IMR-90 (cell line): Measurements from ENCODE around the gene SERBP1. TPM values are rescaled to one million over a fixed set of nuclear protein-coding genes. Genes with fewer than 3 reads are reported as not detected.

Experiments used
- ATAC-seq: fragments of 200-7000 bp; cut with Tn5 transposase; 2 replicates; pipeline ENCODE4 v1.9.1; 2020; ENCODE audit warnings: low read depth, mild to moderate bottlenecking, moderate library complexity
- BruUV-seq: library from RNA; stranded (reverse); fragments of 400-500 nt; replicated peaks from 2 replicates; lab custom pipeline; 2021; lab: Mats Ljungman, UMichigan
- CTCF ChIA-PET: fragments of 300-600 bp; formaldehyde crosslinking; extraction: SDS; loops from one replicate; lab custom pipeline; 2021; ENCODE audit warnings: antibody characterized with exemption; lab: Yijun Ruan, JAX
- POLR2A ChIA-PET: fragments of 300-600 bp; sonication (Branson Sonifier 250); formaldehyde crosslinking; loops from one replicate; lab custom pipeline; 2022; ENCODE audit warnings: antibody characterized with exemption; ENCODE audit not compliant: unreplicated experiment; lab: Charles Lee
- DNase-seq: peaks from one replicate; pipeline ENCODE4 v3.0.0; 2013
- H2AFZ ChIP-seq: replicated peaks from 2 replicates; pipeline ENCODE3; 2013; ENCODE audit warnings: low read length, mild to moderate bottlenecking; ENCODE audit not compliant: poor library complexity
- H2AK5ac ChIP-seq: 2 replicates; pipeline ENCODE4 v1.6.1; 2013; ENCODE audit warnings: low read depth, low read length, inconsistent platforms
- H2AK9ac ChIP-seq: replicated peaks from 2 replicates; pipeline ENCODE3; 2013; ENCODE audit warnings: mild to moderate bottlenecking, low read depth, low read length, moderate library complexity; ENCODE audit not compliant: poor library complexity
- H2BK120ac ChIP-seq: 2 replicates; pipeline ENCODE4 v1.6.1; 2013; ENCODE audit warnings: low read depth, low read length, inconsistent platforms
- H2BK15ac ChIP-seq: 3 replicates; pipeline ENCODE4 v1.6.1; 2013; ENCODE audit warnings: low read depth, low read length, inconsistent platforms
- H2BK20ac ChIP-seq: 2 replicates; pipeline ENCODE4 v1.6.1; 2013; ENCODE audit warnings: low read depth, mild to moderate bottlenecking, inconsistent platforms, low read length, moderate library complexity
- H2BK5ac ChIP-seq: 2 replicates; pipeline ENCODE4 v1.6.1; 2013; ENCODE audit warnings: mild to moderate bottlenecking, low read depth, low read length, inconsistent platforms; ENCODE audit not compliant: poor library complexity, severe bottlenecking
- H3K14ac ChIP-seq: replicated peaks from 2 replicates; pipeline ENCODE4 v1.6.1; 2013; ENCODE audit warnings: low read depth, low read length, inconsistent platforms
- H3K18ac ChIP-seq: 2 replicates; pipeline ENCODE4 v1.6.1; 2013; ENCODE audit warnings: low read depth, low read length, control low read depth
- H3K23ac ChIP-seq: 2 replicates; pipeline ENCODE4 v1.6.1; 2013; ENCODE audit warnings: low read depth, low read length, inconsistent platforms
- H3K27ac ChIP-seq: 2 replicates; pipeline ENCODE4 v1.5.1; 2013; ENCODE audit warnings: mild to moderate bottlenecking, control low read depth, low read length; ENCODE audit not compliant: insufficient read depth
- H3K27me3 ChIP-seq: 2 replicates; pipeline ENCODE4 v1.6.1; 2013; ENCODE audit warnings: low read length; ENCODE audit not compliant: control insufficient read depth, insufficient read depth
- H3K36me3 ChIP-seq: 2 replicates; pipeline ENCODE4 v1.6.1; 2013; ENCODE audit warnings: low read length, mixed read lengths; ENCODE audit not compliant: control insufficient read depth, insufficient read depth
- H3K4ac ChIP-seq: 2 replicates; pipeline ENCODE4 v1.6.1; 2013; ENCODE audit warnings: low read depth, low read length, inconsistent platforms
- H3K4me1 ChIP-seq: 2 replicates; pipeline ENCODE4 v1.6.1; 2013; ENCODE audit warnings: low read length, mixed read lengths; ENCODE audit not compliant: control insufficient read depth, insufficient read depth
- H3K4me2 ChIP-seq: 2 replicates; pipeline ENCODE4 v1.6.1; 2013; ENCODE audit warnings: low read depth, mild to moderate bottlenecking, control low read depth, low read length, moderate library complexity
- H3K4me3 ChIP-seq: 2 replicates; pipeline ENCODE4 v1.5.1; 2013; ENCODE audit warnings: low read depth, mild to moderate bottlenecking, control low read depth, low read length, moderate library complexity; ENCODE audit not compliant: insufficient read depth
- H3K56ac ChIP-seq: 2 replicates; pipeline ENCODE4 v1.6.1; 2013; ENCODE audit warnings: low read length, inconsistent platforms; ENCODE audit not compliant: insufficient read depth; ENCODE audit errors: extremely low read depth
- H3K79me1 ChIP-seq, 2 experiments: 2 replicates each; pipeline ENCODE4 v1.6.1; 2013; ENCODE audit warnings: low read length in 2 of 2, inconsistent platforms in 1 of 2, low read depth in 1 of 2
- H3K9ac ChIP-seq: 2 replicates; pipeline ENCODE4 v1.6.1; 2013; ENCODE audit warnings: low read depth, low read length, control low read depth
- H3K9me1 ChIP-seq: 2 replicates; pipeline ENCODE4 v1.6.1; 2013; ENCODE audit warnings: low read length, inconsistent platforms; ENCODE audit not compliant: insufficient read depth
- H3K9me3 ChIP-seq: 2 replicates; pipeline ENCODE4 v1.6.1; 2013; ENCODE audit warnings: low read length; ENCODE audit not compliant: control insufficient read depth, insufficient read depth
- H4K20me1 ChIP-seq: 2 replicates; pipeline ENCODE4 v1.6.1; 2013; ENCODE audit warnings: low read length, inconsistent platforms; ENCODE audit not compliant: insufficient read depth
- H4K5ac ChIP-seq: 2 replicates; pipeline ENCODE4 v1.6.1; 2013; ENCODE audit warnings: mild to moderate bottlenecking, low read depth, low read length, control low read depth
- H4K8ac ChIP-seq, 2 experiments: 2 replicates each; pipeline ENCODE4 v1.6.1; 2013; ENCODE audit warnings: low read depth in 2 of 2, low read length in 2 of 2, control low read depth in 1 of 2, inconsistent platforms in 1 of 2
- H4K91ac ChIP-seq: 2 replicates; pipeline ENCODE4 v1.6.1; 2013; ENCODE audit warnings: low read depth, low read length, inconsistent platforms; ENCODE audit not compliant: insufficient read depth
- BHLHE40 ChIP-seq: fragments of 150-350 bp; IDR thresholded peaks from 2 replicates; pipeline ENCODE4 v1.6.1; 2016; ENCODE audit warnings: mild to moderate bottlenecking, low read depth, low read length
- CEBPB ChIP-seq: IDR thresholded peaks from 2 replicates; pipeline ENCODE4 v1.6.1; 2012; ENCODE audit warnings: low read depth, low read length, improper control_type of control experiment
- CTCF ChIP-seq: conservative IDR thresholded peaks from 2 replicates; pipeline ENCODE4 v1.5.1; 2012; ENCODE audit warnings: mild to moderate bottlenecking, low read depth, low read length, improper control_type of control experiment
- ELK1 ChIP-seq: fragments of 150-350 bp; IDR thresholded peaks from 2 replicates; pipeline ENCODE4 v1.6.1; 2016; ENCODE audit warnings: low read depth, mild to moderate bottlenecking, low read length, moderate library complexity, borderline replicate concordance
- FOS ChIP-seq: fragments of 150-350 bp; IDR thresholded peaks from 2 replicates; pipeline ENCODE4 v1.6.1; 2016; ENCODE audit warnings: low read depth, low read length
- MAFK ChIP-seq: IDR thresholded peaks from 2 replicates; pipeline ENCODE4 v1.6.1; 2012; ENCODE audit warnings: low read depth, low read length, improper control_type of control experiment
- MAZ ChIP-seq: IDR thresholded peaks from 2 replicates; pipeline ENCODE4 v1.6.1; 2012; ENCODE audit warnings: low read depth, mild to moderate bottlenecking, low read length, improper control_type of control experiment, moderate library complexity, borderline replicate concordance
- MXI1 ChIP-seq: IDR thresholded peaks from 2 replicates; pipeline ENCODE4 v1.6.1; 2012; ENCODE audit warnings: low read depth, mild to moderate bottlenecking, low read length, moderate library complexity, borderline replicate concordance
- NFE2L2 ChIP-seq: fragments of 150-350 bp; IDR thresholded peaks from 2 replicates; pipeline ENCODE4 v1.6.1; 2016; ENCODE audit warnings: low read depth, mild to moderate bottlenecking, low read length
- POLR2A ChIP-seq: IDR thresholded peaks from 2 replicates; pipeline ENCODE4 v1.6.1; 2012; ENCODE audit warnings: mild to moderate bottlenecking, low read depth, low read length
- RAD21 ChIP-seq: IDR thresholded peaks from 2 replicates; pipeline ENCODE4 v1.6.1; 2012; ENCODE audit warnings: low read length, improper control_type of control experiment
- RCOR1 ChIP-seq: IDR thresholded peaks from 2 replicates; pipeline ENCODE4 v1.6.1; 2012; ENCODE audit warnings: mild to moderate bottlenecking, low read length, improper control_type of control experiment; ENCODE audit not compliant: insufficient replicate concordance
- RFX5 ChIP-seq: IDR thresholded peaks from 2 replicates; pipeline ENCODE4 v1.8.0; 2012; ENCODE audit warnings: low read depth, mild to moderate bottlenecking, low read length, moderate library complexity
- SMC3 ChIP-seq: fragments of 150-350 bp; IDR thresholded peaks from 2 replicates; pipeline ENCODE4 v1.6.1; 2016; ENCODE audit warnings: low read depth, mild to moderate bottlenecking, antibody characterized with exemption, low read length, moderate library complexity
- USF2 ChIP-seq: fragments of 150-350 bp; IDR thresholded peaks from 2 replicates; pipeline ENCODE4 v1.6.1; 2017; ENCODE audit warnings: mild to moderate bottlenecking, antibody characterized with exemption, low read length, low read depth
- WGBS, 2 experiments: methylation state at CpG; one replicate each; pipeline versions ENCODE4 v1.1.5 to v1.1.7; 2013; ENCODE audit warnings: missing lambda C conversion rate in 2 of 2; ENCODE audit not compliant: insufficient read length in 1 of 2; ENCODE audit errors: extremely low coverage in 2 of 2; 5-methylcytosine and 5-hydroxymethylcytosine counted together
- dilution Hi-C: fragments of 300-500 bp; cut with HindIII; formaldehyde crosslinking; loops from one replicate; pipeline ENCODE4 v1.14.3; 2018; ENCODE audit warnings: low sequenced_read_pairs; ENCODE audit not compliant: unreplicated experiment
- in situ Hi-C: fragments of 300-500 bp; cut with MboI; formaldehyde crosslinking; loops from 3 replicates; pipeline ENCODE4 v1.14.3; 2019; ENCODE audit warnings: low sequenced_read_pairs, inconsistent platforms, mixed read lengths
- intact Hi-C: fragments of 100-400 bp; cut with micrococcal nuclease; formaldehyde crosslinking; loops from 2 replicates; pipeline ENCODE4 v1.10.0; 2022
- polyA plus RNA-seq, 3 experiments: library from polyadenylated mRNA; depleted of rRNA; stranded (reverse); fragments of >200 nt; gene quantifications; 2 replicates each; pipeline ENCODE4 v1.2.3, GENCODE V29; 2012; ENCODE audit warnings: low replicate concordance in 1 of 3
- total RNA-seq: library from RNA; depleted of rRNA; stranded (reverse); fragments of >200 nt; gene quantifications from 2 replicates; pipeline ENCODE4 v1.2.3, GENCODE V29; 2012

The SERBP1 gene
- total and polyA plus RNA-seq, 2 of the 4 experiments (the other 2 are of a cell fraction): 94.1 to 153 TPM

- H3K9me3 ChIP-seq: no peaks in the 10 kb centered on the region
- DNase-seq (no peak), ATAC-seq (no peak)
- BruUV-seq: no TSS peak
- in situ Hi-C loops (no loop called here), intact Hi-C loops (loop anchor here (2.0 kb wide), 1 partner anchor 84 kb away; no protein-coding TSS in a partner anchor), dilution Hi-C loops (no loop called here)
- H3K4ac ChIP-seq: no peak overlapping the region
- peak overlapping the region; percentile 73 for H3K4me3 ChIP-seq
- peak overlapping the region; percentile 73; the same call in 1 of the 2 replicates for H3K56ac ChIP-seq
- H2AK9ac ChIP-seq: peak overlapping the region; percentile 85
- no peak overlapping the region for H2BK20ac ChIP-seq
- H3K27me3 ChIP-seq: no peaks in the 10 kb centered on the region
- peak overlapping the region; percentile 19; the same call in 1 of the 2 replicates for H4K5ac ChIP-seq
- CTCF ChIA-PET: no interaction called here
- H3K18ac ChIP-seq: no peak overlapping the region
- no peak overlapping the region for H2AK5ac ChIP-seq
- peaks cover 5% of the 10 kb centered on the region; the same call in 1 of the 2 replicates for H3K36me3 ChIP-seq
- H4K8ac ChIP-seq: peak overlapping the region; percentile 22 to 82; a peak in 2 of 4 replicates
- H2BK120ac ChIP-seq: no peak overlapping the region
- peak overlapping the region; percentile 55 for H2BK5ac ChIP-seq
- H3K27ac ChIP-seq: peak overlapping the region; percentile 56
- no peak overlapping the region for H4K91ac ChIP-seq
- H3K9me1 ChIP-seq: no peaks in the 10 kb centered on the region
- peak overlapping the region; percentile 99 for H2AFZ ChIP-seq
- H3K79me1 ChIP-seq: no peaks in the 10 kb centered on the region
- WGBS, 2 experiments: no CpG with 5 or more reads among the region's 12 CpGs
- POLR2A ChIA-PET: no interaction called here
- H2BK15ac ChIP-seq: no peak overlapping the region
- peak overlapping the region; percentile 67 for H3K9ac ChIP-seq
- H4K20me1 ChIP-seq: peaks cover 35% of the 10 kb centered on the region
- H3K4me1 ChIP-seq: no peaks in the 10 kb centered on the region
- peak overlapping the region; percentile 26; the same call in 1 of the 2 replicates for H3K23ac ChIP-seq
- H3K4me2 ChIP-seq: peak overlapping the region; percentile 96
- H3K14ac ChIP-seq: 0 out of 2 replicates have a peak overlapping the region, but pooled peaks have one; percentile 17
- TF ChIP-seq RCOR1 (no peak), SMC3 (no peak), CEBPB (no peak), MXI1 (no peak), BHLHE40 (no peak), CTCF (no peak), USF2 (no peak; the same call in 1 of the 2 replicates), FOS (no peak), ELK1 (no peak), MAFK (no peak), RFX5 (no peak), RAD21 (no peak), POLR2A (no peak), MAZ (no peak), NFE2L2 (no peak)
These were observed 1.1 kb upstream of the SERBP1 start for GRCh38 chr1:67431156-67431765.
